Psoas muscle (tissue), 8 donors: ENCODE measurements around the gene MAPK10. TPM values are rescaled to one million over a fixed set of nuclear protein-coding genes. Genes with fewer than 3 reads are reported as not detected.

Experiments used
- ATAC-seq, 4 donors: fragments of 200-7000 bp; cut with Tn5 transposase; one replicate each; pipeline ENCODE4 v1.9.1; 2020; ENCODE audit warnings: moderate library complexity in 3 of 4, mild to moderate bottlenecking in 2 of 4
- DNase-seq, 2 donors: peaks; one replicate each; pipeline ENCODE4 v3.0.0-alpha.2; 2020
- H3K27ac ChIP-seq: fragments of 200-600 bp; one replicate; pipeline ENCODE4 v1.8.0; 2022
- H3K27me3 ChIP-seq, 3 donors: fragments of 200-600 bp in 1 of 3; one replicate each; pipeline versions ENCODE4 v1.6.1 to v1.8.0; 2013 to 2022; ENCODE audit warnings: low read length in 2 of 3, mild to moderate bottlenecking in 2 of 3, moderate library complexity in 1 of 3; ENCODE audit not compliant: insufficient read depth in 3 of 3
- H3K36me3 ChIP-seq, 2 donors: fragments of 200-600 bp in 1 of 2; one replicate each; pipeline versions ENCODE4 v1.6.1 to v1.8.0; 2013 to 2022; ENCODE audit warnings: low read depth in 1 of 2, mild to moderate bottlenecking in 1 of 2, moderate library complexity in 1 of 2; ENCODE audit not compliant: insufficient read depth in 1 of 2
- H3K4me1 ChIP-seq: fragments of 200-600 bp; one replicate; pipeline ENCODE4 v1.8.0; 2022
- H3K4me3 ChIP-seq: fragments of 200-600 bp; one replicate; pipeline ENCODE4 v1.8.0; 2022; ENCODE audit warnings: mild to moderate bottlenecking
- H3K9me3 ChIP-seq: fragments of 200-600 bp; one replicate; pipeline ENCODE4 v1.8.0; 2022
- CTCF ChIP-seq: fragments of 200-600 bp; IDR thresholded peaks from one replicate; pipeline ENCODE4 v1.8.0; 2022; ENCODE audit warnings: antibody characterized with exemption
- WGBS, 3 donors: extraction: QIAGEN DNeasy Blood & Tissue Kit; methylation state at CpG; one replicate each; pipeline versions ENCODE4 v1.1.6 to v1.1.7; 2013; 5-methylcytosine and 5-hydroxymethylcytosine counted together
- intact Hi-C, 2 donors: fragments of 100-400 bp; cut with DNase I; formaldehyde crosslinking; loops; one replicate each; pipeline versions ENCODE4 v1.11.0 to v1.14.2; 2022
- polyA plus RNA-seq, 3 donors: library from polyadenylated mRNA; stranded (reverse); fragments of 200-250 nt; gene quantifications; one replicate each; pipeline ENCODE4 v1.2.3, GENCODE V29; 2013
- total RNA-seq, 4 donors: library from RNA; stranded (reverse); fragmentation: NEBNext Ultra II Directional in 2 of 4; extraction: Animal tissue kit (Norgen Biotek cat#: 25700) in 2 of 4; gene quantifications; one replicate each; pipeline versions ENCODE4 v1.2.1 to v1.2.4, GENCODE V29; 2021 to 2023
- donor health status: healthy with polysubstance abuse.
- donor health status: DM: no; HTN: no; CAD: no; lungs with moderate emphysema.
- donor health status: Bipolar disorder and iron deficiency.
- donor health status: healthy.
- donor health status: DM: yes; HTN: yes; CAD: no.
- donor health status: DM: no; HTN: no; CAD: no.
- donor health status: DM: no; HTN: no; CAD: no.
- donor health status: DM: yes; HTN: yes; CAD: no.

MAPK10 gene
- total and polyA plus RNA-seq, 7 donors = 0.22 to 7.6 (median 1.3) TPM

- Histone ChIP-seq H3K36me3 (peaks cover 0 to 10% of the 10 kb centered on the region in 2 donors), H3K4me3 (no peak overlapping the region), H3K27me3 (no peaks in the 10 kb centered on the region), H3K4me1 (no peaks in the 10 kb centered on the region), H3K9me3 (no peaks in the 10 kb centered on the region), H3K27ac (no peak overlapping the region)
- DNase-seq = no peak
- intact Hi-C loops = no loop called here
- no peak for ATAC-seq
- TF ChIP-seq CTCF = no peak
These were observed 365.3 kb downstream of the MAPK10 start for GRCh38 chr4:85994576-85994975.

GRCh38 chr4:85993641-85994040 lies 366.2 kb downstream of the MAPK10 start:
- Histone ChIP-seq H3K27ac (no peak overlapping the region), H3K36me3 (peaks cover 0 to 10% of the 10 kb centered on the region in 2 donors), H3K4me1 (no peaks in the 10 kb centered on the region), H3K9me3 (no peaks in the 10 kb centered on the region), H3K4me3 (no peak overlapping the region), H3K27me3 (no peaks in the 10 kb centered on the region)
- no peak for ATAC-seq
- 91 to 99% (median 96%) methylated on average over 2 of the region's 2 CpGs for WGBS, 3 donors
- no peak for DNase-seq
- no peak for TF ChIP-seq CTCF
- intact Hi-C loops = no loop called here

- H3K4me3 ChIP-seq = no peak overlapping the region
- H3K27ac ChIP-seq = no peak overlapping the region
- DNase-seq = no peak
- no peaks in the 10 kb centered on the region for H3K36me3 ChIP-seq
- no peak for TF ChIP-seq CTCF
- WGBS, 3 donors = 95 to 100% (median 98%) methylated on average over 1 of the region's 1 CpG
- intact Hi-C loops = no loop called here
- H3K4me1 ChIP-seq = no peaks in the 10 kb centered on the region
- H3K27me3 ChIP-seq = no peaks in the 10 kb centered on the region
- ATAC-seq = no peak
- H3K9me3 ChIP-seq = no peaks in the 10 kb centered on the region
These were observed 373.6 kb downstream of the MAPK10 start for GRCh38 chr4:85986266-85986665.

- TF ChIP-seq CTCF = no peak
- Histone ChIP-seq H3K27ac (no peak overlapping the region), H3K27me3 (no peaks in the 10 kb centered on the region), H3K36me3 (peaks cover 0 to 5% of the 10 kb centered on the region in 2 donors), H3K4me1 (no peaks in the 10 kb centered on the region), H3K9me3 (no peaks in the 10 kb centered on the region), H3K4me3 (no peak overlapping the region)
- intact Hi-C loops = no loop called here
- DNase-seq = no peak
- 86 to 93% (median 87%) methylated on average over 3 of the region's 3 CpGs for WGBS, 3 donors
- no peak for ATAC-seq
These were observed 380.6 kb downstream of the MAPK10 start for GRCh38 chr4:85979276-85979675.

- DNase-seq (no peak), ATAC-seq (no peak)
- no peak for TF ChIP-seq CTCF
- H3K27ac ChIP-seq = no peak overlapping the region
- H3K9me3 ChIP-seq = no peaks in the 10 kb centered on the region
- WGBS, 3 donors = 39 to 49% (median 41%) methylated on average over 2 of the region's 2 CpGs
- intact Hi-C loops = no loop called here
- peaks cover 8% of the 10 kb centered on the region for H3K4me1 ChIP-seq
- H3K27me3 ChIP-seq = no peaks in the 10 kb centered on the region
- peaks cover 0 to 8% of the 10 kb centered on the region in 2 donors for H3K36me3 ChIP-seq
- no peak overlapping the region for H3K4me3 ChIP-seq
These were observed 389.3 kb downstream of the MAPK10 start for GRCh38 chr4:85970535-85970934.
